Measurements from ENCODE around the gene CASK.

DNA sequence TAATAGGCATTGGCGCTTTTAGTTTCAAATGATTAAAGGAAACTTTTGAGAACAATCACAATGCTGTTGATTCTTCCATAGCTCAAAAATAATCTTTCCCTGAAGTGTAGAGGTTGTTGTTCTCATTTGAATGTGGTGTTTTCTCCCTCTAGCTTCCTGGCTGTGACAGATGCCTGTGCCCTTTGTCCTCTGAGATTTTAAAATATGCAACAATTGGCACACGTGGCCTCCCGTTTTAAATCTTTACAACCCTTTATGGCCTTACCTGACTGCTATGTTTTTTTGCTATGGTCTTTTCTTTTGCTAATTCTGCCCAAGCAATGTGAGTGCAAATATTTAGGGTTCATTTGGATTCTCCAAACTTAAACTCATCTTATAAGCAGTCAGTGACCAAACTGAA is 22.9 kb upstream of the CASK start:
- TF ChIP-seq CTCF (IDR thresholded peaks at IDR 0.05; ENCODE audit: low read length) (no peak), EZH2 (IDR thresholded peaks at IDR 0.05; ENCODE audit: borderline replicate concordance, low read length) (no peak)

Measured in OCI-LY1 (cell line).